SH-SY5Y (cell line): ENCODE results near the gene GTF2A1L.

ENCODE experiments used
- GATA2 ChIP-seq: IDR thresholded peaks from 2 replicates; pipeline ENCODE4 v1.6.1; 2011; ENCODE audit warnings: mild to moderate bottlenecking, low read depth, low read length
- GATA3 ChIP-seq: IDR thresholded peaks from 2 replicates; pipeline ENCODE4 v1.6.1; 2011; ENCODE audit warnings: low read depth, mild to moderate bottlenecking, low read length, moderate library complexity

GRCh38 chr2:48620604-48621003, 2.9 kb downstream of the GTF2A1L start:
- TF ChIP-seq GATA2, result no peak
- no peak for TF ChIP-seq GATA3
